NCI-H510A treated with DMSO at 0.1 percent for 48 hours (cell line): ENCODE measurements around the gene FGF11.
A peak's percentile ranks its signal among the peaks of the same experiment; 100 is the strongest.

Source experiments
- DNase-seq: peaks from one replicate; lab custom pipeline; 2025; lab: John Stamatoyannopoulos, UW

FGF11 gene

GRCh38 chr17:7431231-7431630 is 8.1 kb upstream of the FGF11 start:
- no peak for DNase-seq

GRCh38 chr17:7432296-7432695 is 7.0 kb upstream of the FGF11 start:
- DNase-seq, result no peak

- peak; percentile 76 for DNase-seq
These were observed 3.4 kb upstream of the FGF11 start for GRCh38 chr17:7435676-7436555.

GRCh38 chr17:7436556-7437368 is 2.5 kb upstream of the FGF11 start:
- peak; percentile 36 for DNase-seq

- DNase-seq, result no peak
These were observed 1.9 kb upstream of the FGF11 start for GRCh38 chr17:7437369-7437863.

- DNase-seq, result no peak
These were observed 1.2 kb upstream of the FGF11 start for GRCh38 chr17:7437950-7438614.

GRCh38 chr17:7438656-7439460 is 454 bp upstream of the FGF11 start:
- DNase-seq, result no peak

GRCh38 chr17:7440113-7440833 is 961 bp downstream of the FGF11 start:
- peak; percentile 11 for DNase-seq

GRCh38 chr17:7440834-7441195 is 1.5 kb downstream of the FGF11 start:
- no peak for DNase-seq

GRCh38 chr17:7441266-7441665 is 2.0 kb downstream of the FGF11 start:
- DNase-seq, result no peak

GRCh38 chr17:7442142-7442541 is 2.8 kb downstream of the FGF11 start:
- no peak for DNase-seq

- no peak for DNase-seq
These were observed 4.5 kb downstream of the FGF11 start for GRCh38 chr17:7443499-7444485.

- DNase-seq, result peak; percentile 78
These were observed 5.6 kb downstream of the FGF11 start, which contains the start of gene CHRNB1 for GRCh38 chr17:7444682-7445618. Gene CHRNB1 (plus strand): TSS chr17:7445061. CDS start chr17:7445128, 67 bp downstream.

- peak; percentile 78 for DNase-seq
These were observed 6.3 kb downstream of the FGF11 start for GRCh38 chr17:7445619-7445968.

GRCh38 chr17:7448461-7448860 is 9.1 kb downstream of the FGF11 start:
- no peak for DNase-seq

GRCh38 chr17:7459961-7460545 is 20.7 kb downstream of the FGF11 start:
- no peak for DNase-seq

- no peak for DNase-seq
These were observed 21.7 kb downstream of the FGF11 start for GRCh38 chr17:7460850-7461660.
